ENCODE measurements around the gene SWSAP1. TPM values are rescaled to one million over a fixed set of nuclear protein-coding genes. Genes with fewer than 3 reads are reported as not detected.

SWSAP1 gene
- total RNA-seq, 1 donor from 2014 or later, result 3.6 TPM

- peak overlapping the region; percentile 89 for H3K27ac ChIP-seq
- H3K27me3 ChIP-seq (ENCODE audit: low read depth), result no peaks in the 10 kb centered on the region
- intact Hi-C loops (cut with DNase I), result no loop called here
- H3K4me3 ChIP-seq, result peak overlapping the region; percentile 62
- peaks cover 8% of the 10 kb centered on the region for H3K36me3 ChIP-seq
- no peaks in the 10 kb centered on the region for H3K9me3 ChIP-seq
- H3K4me1 ChIP-seq, result peaks cover 39% of the 10 kb centered on the region
- TF ChIP-seq CTCF (IDR thresholded peaks at IDR 0.05), result no peak
- ATAC-seq, result no peak
- DNase-seq, result no peak
Observed at GRCh38 chr19:11373166-11373884, 1.1 kb upstream of the SWSAP1 start.

- Histone ChIP-seq H3K27ac (peak overlapping the region; percentile 89), H3K4me3 (peak overlapping the region; percentile 62), H3K36me3 (peaks cover 12% of the 10 kb centered on the region), H3K9me3 (no peaks in the 10 kb centered on the region), H3K27me3 (ENCODE audit: low read depth) (no peaks in the 10 kb centered on the region), H3K4me1 (peaks cover 42% of the 10 kb centered on the region)
- DNase-seq, result no peak
- intact Hi-C loops (cut with DNase I), result no loop called here
- ATAC-seq, result no peak
- no peak for TF ChIP-seq CTCF (IDR thresholded peaks at IDR 0.05)
Observed at GRCh38 chr19:11373885-11374432, 507 bp upstream of the SWSAP1 start.

- Histone ChIP-seq H3K36me3 (peaks cover 12% of the 10 kb centered on the region), H3K9me3 (no peaks in the 10 kb centered on the region), H3K27ac (peak overlapping the region; percentile 89), H3K27me3 (ENCODE audit: low read depth) (no peaks in the 10 kb centered on the region), H3K4me3 (peak overlapping the region; percentile 62), H3K4me1 (peaks cover 48% of the 10 kb centered on the region)
- intact Hi-C loops (cut with DNase I), result no loop called here
- peak; percentile 34 to 41 for ATAC-seq
- peak; percentile 81 for DNase-seq
- TF ChIP-seq CTCF (IDR thresholded peaks at IDR 0.05), result no peak
Observed at GRCh38 chr19:11375143-11375948, 880 bp downstream of the SWSAP1 start.

GRCh38 chr19:11377237-11377636 is 2.8 kb downstream of the SWSAP1 start:
- Histone ChIP-seq H3K4me1 (peaks cover 61% of the 10 kb centered on the region), H3K4me3 (no peak overlapping the region), H3K27ac (no peak overlapping the region), H3K9me3 (no peaks in the 10 kb centered on the region), H3K27me3 (ENCODE audit: low read depth) (no peaks in the 10 kb centered on the region), H3K36me3 (peaks cover 12% of the 10 kb centered on the region)
- TF ChIP-seq CTCF (IDR thresholded peaks at IDR 0.05), result no peak
- no peak for ATAC-seq
- no peak for DNase-seq
- intact Hi-C loops (cut with DNase I), result no loop called here

GRCh38 chr19:11377756-11378155 is 3.3 kb downstream of the SWSAP1 start:
- Histone ChIP-seq H3K4me3 (no peak overlapping the region), H3K27ac (no peak overlapping the region), H3K36me3 (peaks cover 12% of the 10 kb centered on the region), H3K9me3 (no peaks in the 10 kb centered on the region), H3K4me1 (peaks cover 66% of the 10 kb centered on the region), H3K27me3 (ENCODE audit: low read depth) (peaks cover 3% of the 10 kb centered on the region)
- no peak for ATAC-seq
- TF ChIP-seq CTCF (IDR thresholded peaks at IDR 0.05), result no peak
- intact Hi-C loops (cut with DNase I), result no loop called here
- DNase-seq, result no peak
